CD1c-positive myeloid dendritic cell (primary cell): ENCODE measurements around the gene OR5T3.
"Not testable (repeated sequence)": the region's sequence is repeated elsewhere in the genome, so short reads cannot be mapped to it uniquely, and the experiment has no call there.

ENCODE experiments used
- DNase-seq: peaks from one replicate; pipeline ENCODE4 v3.0.0-alpha.2; 2016; ENCODE audit errors: extremely low spot score

The OR5T3 gene

DNA sequence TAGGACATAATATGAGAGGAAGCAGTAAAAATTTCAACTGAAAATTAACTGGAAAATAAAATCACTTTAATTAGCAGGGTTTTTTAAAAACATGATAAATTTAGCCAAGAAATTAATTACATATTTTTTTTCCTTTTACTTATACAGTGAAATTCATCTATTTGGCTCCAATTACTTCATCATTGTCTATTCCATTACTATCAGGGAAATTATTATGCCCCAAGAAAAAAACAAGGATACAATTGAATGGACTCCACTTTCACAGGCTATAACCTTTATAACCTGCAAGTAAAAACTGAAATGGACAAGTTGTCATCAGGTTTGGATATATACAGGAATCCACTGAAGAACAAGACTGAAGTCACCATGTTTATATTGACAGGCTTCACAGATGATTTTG is at the start of gene OR5T3:
TSS of gene OR5T3 (plus strand) at position 301 of the 400 bp plus-strand sequence. CDS start at position 301, 0 bp downstream.
- DNase-seq = no peak

DNA sequence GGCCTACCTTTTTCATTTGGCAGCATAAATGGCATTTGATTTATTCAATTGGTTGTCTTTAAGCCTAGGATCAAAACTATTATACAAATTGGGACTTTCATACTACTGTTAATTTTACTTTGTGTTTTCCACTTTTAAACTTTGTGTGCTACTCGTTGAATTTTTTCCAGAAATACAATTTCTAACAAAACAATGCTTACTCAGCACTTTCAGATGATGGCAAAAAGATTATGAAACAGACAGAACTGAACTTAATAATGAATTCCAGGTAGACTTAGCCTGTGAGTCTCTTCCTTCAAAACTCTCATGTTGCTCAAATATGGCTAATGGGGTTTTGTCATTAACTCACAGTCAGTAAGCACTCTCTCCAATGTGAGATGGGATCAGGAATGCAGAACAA is 44.3 kb upstream of the OR5T3 start:
- no peak for DNase-seq

DNA sequence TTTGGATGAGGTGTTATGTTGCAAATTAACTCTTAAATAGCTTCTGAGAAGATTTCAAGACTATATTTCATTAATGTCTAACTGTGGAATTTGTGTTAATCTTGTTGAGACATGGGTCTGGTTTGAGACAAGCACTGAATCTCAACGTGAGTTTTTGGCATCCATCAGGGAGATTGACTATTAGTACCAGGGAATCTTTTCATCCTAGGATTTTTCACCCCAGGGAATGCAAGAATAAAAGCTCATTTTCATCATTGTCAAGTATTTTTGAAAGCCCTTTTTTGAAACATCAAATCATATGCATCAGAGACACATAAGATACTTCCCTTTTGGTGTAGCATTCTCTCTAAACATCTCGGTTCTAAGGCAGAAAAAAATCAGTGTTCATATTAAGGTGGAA is 37.5 kb upstream of the OR5T3 start:
- DNase-seq = no peak

DNA sequence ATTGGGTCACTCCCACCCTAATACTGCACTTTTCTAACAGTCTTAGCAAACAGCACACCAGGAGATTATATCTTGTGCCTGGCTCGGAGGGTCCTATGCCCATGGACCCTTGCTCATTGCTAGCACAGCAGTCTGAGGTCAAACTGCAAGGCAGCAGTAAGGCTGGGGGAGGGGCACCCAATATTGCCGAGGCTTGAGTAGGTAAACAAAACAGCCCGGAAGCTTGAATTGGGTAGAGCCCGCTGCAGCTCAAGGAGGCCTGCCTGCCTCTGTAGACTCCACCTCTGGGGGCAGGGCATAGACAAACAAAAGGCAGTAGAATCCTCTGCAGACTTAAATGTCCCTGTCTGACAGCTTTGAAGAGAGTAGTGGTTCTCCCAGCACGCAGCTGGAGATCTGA is 32.3 kb upstream of the OR5T3 start:
- not testable (repeated sequence) for DNase-seq

DNA sequence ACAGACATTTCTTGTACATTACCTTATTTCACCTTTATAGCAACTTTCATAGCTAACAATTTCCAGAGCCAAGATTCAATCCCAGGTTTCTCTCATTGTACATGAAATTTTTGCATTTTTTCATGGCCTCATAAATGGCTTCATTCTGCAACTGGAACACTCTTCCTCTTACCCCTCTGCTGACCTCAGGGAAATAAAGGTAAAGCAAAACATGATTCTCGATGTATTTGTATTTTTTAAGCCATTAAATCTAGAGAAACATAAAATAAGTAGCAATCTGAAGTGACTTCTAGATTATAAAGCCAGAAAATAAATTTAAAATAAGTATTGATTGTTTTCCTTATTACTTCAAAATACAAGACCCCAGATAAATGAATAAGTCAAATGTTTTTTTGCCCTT is 17.9 kb upstream of the OR5T3 start, which contains the start of gene OR5T2:
TSS of gene OR5T2 (minus strand) at position 101 of the 400 bp plus-strand sequence. CDS start 1,193 bp downstream, outside the sequence.
- no peak for DNase-seq

DNA sequence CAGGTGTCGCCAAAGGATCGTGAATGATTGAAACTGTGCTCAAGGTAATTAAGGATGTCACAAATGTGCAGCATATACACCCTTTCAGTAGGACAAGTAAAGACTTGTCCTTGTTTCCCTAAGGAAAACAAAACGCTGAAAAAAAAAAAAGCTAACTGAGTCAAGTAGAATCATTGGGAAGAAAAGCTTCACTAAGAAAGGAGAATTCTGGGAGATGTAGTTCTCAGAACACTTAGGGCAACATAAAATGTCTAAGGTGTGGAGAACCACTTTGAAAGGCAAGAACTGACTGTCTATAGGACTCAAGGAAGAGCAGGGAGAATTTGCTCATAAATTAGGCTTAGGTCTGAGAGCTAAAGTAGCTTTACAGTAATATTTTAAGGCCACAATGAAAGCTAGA is 19.0 kb downstream of the OR5T3 start:
- no peak for DNase-seq

DNA sequence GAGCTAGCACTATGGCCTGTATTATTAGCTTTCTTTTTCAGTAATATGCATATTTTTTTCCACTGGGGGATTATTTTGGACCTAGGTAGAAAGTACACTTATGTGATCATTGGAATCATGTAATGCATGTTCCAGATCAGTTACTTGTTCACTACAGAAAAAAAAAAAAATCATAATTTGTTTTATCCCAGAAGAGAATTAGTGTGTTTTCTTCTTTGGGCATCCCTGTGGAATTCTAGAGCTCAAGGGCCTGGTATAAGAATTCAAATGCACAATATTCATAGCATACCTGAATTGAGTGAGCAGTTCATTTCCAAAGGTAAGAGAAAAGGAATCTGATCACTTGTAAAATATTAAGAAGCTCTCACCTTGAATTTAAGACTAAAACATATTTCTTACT is 21.8 kb downstream of the OR5T3 start, which contains the start of gene OR5T1:
TSS of gene OR5T1 (plus strand) at position 301 of the 400 bp plus-strand sequence. CDS start 1,485 bp downstream, outside the sequence.
- no peak for DNase-seq

DNA sequence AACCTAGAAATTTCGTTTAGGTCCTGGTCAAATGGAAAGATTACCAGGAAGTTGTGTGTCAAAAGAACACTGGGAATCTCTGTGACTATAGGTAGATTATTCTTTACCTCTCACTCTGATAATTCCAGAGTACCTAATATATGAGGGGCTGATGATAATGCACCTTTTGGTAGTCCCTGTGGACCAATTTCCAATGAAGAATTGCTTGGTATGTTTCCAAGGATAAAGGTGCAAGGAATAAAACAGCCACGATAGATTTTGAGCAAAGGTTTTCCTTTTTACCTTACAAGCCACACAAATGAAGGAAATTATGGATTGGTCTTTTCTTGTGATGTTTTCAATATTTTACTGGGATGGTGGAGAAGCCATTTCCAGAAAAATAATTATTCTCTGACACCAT is 40.1 kb downstream of the OR5T3 start, which contains the start of gene OR8H1:
TSS of gene OR8H1 (minus strand) at position 101 of the 400 bp plus-strand sequence. CDS start 1,192 bp downstream, outside the sequence.
- DNase-seq = no peak

DNA sequence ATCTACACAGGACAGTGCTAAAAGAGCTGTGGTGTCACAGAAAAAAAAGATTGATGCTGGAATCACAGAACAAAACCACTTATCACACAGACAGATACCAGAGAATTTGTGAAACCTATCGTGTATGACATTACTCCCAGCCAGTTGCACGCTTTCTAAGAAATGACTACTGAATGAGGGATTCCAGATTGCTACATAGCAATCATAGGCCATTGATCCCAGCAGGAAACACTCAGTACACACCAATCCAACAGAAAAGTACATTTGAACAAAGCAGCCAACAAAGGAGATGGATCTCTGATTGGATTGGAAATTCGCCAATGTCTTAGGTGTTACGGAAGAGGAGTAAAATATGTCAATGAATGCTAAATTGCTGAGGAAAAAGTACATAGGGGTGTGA is 44.8 kb downstream of the OR5T3 start:
- DNase-seq = no peak
